C4-2B (cell line): ENCODE measurements around the gene MBNL3.

Experiments used
- CTCF ChIP-seq: fragments of 450-650 bp; conservative IDR thresholded peaks from 2 replicates; pipeline ENCODE4 v1.5.1; 2017; ENCODE audit warnings: mild to moderate bottlenecking
- ZFX ChIP-seq: fragments of 450-650 bp; IDR thresholded peaks from 2 replicates; pipeline ENCODE4 v1.6.1; 2017

- TF ChIP-seq CTCF (no peak), ZFX (no peak)
Measured at GRCh38 chrX:132497432-132497831, 8.6 kb upstream of the MBNL3 start.
